ENCODE data around the gene DENND1A.

DENND1A gene

GRCh38 chr9:123390337-123391135 lies 539.4 kb downstream of the DENND1A start:
- Histone ChIP-seq H3K4me1 (ENCODE audit: control insufficient read depth, insufficient read depth, low read length) (no peaks in the 10 kb centered on the region), H3K4me2 (ENCODE audit: low read length) (no peak overlapping the region), H3K9ac (ENCODE audit: low read depth, low read length) (no peak overlapping the region), H3K36me3 (ENCODE audit: insufficient read depth, low read length) (no peaks in the 10 kb centered on the region), H3K27me3 (ENCODE audit: control insufficient read depth, insufficient read depth, low read length) (no peaks in the 10 kb centered on the region), H3K9me3 (replicated peaks; ENCODE audit: low read length) (no peaks in the 10 kb centered on the region), H3K4me3 (ENCODE audit: low read length) (no peak overlapping the region)

DNA sequence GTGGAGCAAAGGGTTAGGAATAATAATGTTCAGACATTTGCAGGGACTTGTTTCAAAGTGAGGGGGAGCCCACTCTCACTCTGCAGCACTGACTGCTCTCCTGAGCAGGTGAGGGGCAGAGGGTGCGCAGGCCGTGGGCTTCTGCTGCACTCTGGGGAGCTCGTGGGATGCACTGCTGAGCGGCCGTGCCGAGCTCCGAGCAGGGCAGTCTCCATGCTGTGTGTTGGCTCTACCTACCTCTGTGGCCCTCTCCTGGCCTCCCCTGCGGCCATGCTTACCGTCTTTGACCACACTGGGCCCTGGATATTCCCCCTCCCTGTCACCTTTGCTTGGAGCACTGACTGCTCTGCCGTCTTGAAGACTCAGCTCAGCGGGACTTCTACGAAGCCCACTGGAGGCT lies 540.2 kb downstream of the DENND1A start:
- no peak overlapping the region for H3K4me3 ChIP-seq (ENCODE audit: low read length)
- H3K9ac ChIP-seq (ENCODE audit: low read depth, low read length), result no peak overlapping the region
- no peaks in the 10 kb centered on the region for H3K27me3 ChIP-seq (ENCODE audit: control insufficient read depth, insufficient read depth, low read length)
- no peaks in the 10 kb centered on the region for H3K9me3 ChIP-seq (replicated peaks; ENCODE audit: low read length)
- no peaks in the 10 kb centered on the region for H3K36me3 ChIP-seq (ENCODE audit: insufficient read depth, low read length)
- H3K4me2 ChIP-seq (ENCODE audit: low read length), result no peak overlapping the region
- no peaks in the 10 kb centered on the region for H3K4me1 ChIP-seq (ENCODE audit: control insufficient read depth, insufficient read depth, low read length)

DNA sequence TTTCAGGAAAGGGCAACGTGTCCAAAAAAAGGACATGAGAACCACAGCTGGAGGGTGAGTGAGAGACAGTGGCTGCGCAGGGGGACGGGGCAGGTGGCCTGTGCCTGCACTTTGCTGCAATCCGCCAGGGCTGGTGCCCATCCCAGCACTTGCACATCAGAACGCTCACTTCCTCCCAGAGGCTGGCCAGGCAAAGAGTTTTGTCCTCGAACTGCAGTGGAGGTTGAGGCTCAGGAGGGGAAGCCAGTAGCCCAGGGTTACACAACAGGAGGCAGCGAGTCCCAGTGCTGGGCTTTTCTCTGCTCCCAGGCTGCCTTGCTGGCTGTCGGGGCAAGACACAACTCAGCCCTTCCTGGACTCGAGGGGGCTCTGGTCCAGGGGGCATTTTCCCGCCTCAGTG lies 540.9 kb downstream of the DENND1A start:
- Histone ChIP-seq H3K36me3 (ENCODE audit: insufficient read depth, low read length) (no peaks in the 10 kb centered on the region), H3K9ac (ENCODE audit: low read depth, low read length) (no peak overlapping the region), H3K4me1 (ENCODE audit: control insufficient read depth, insufficient read depth, low read length) (no peaks in the 10 kb centered on the region), H3K27me3 (ENCODE audit: control insufficient read depth, insufficient read depth, low read length) (no peaks in the 10 kb centered on the region), H3K9me3 (replicated peaks; ENCODE audit: low read length) (no peaks in the 10 kb centered on the region), H3K4me2 (ENCODE audit: low read length) (no peak overlapping the region), H3K4me3 (ENCODE audit: low read length) (no peak overlapping the region)

GRCh38 chr9:123387686-123388085 lies 542.2 kb downstream of the DENND1A start:
- no peak overlapping the region for H3K9ac ChIP-seq (ENCODE audit: low read depth, low read length)
- no peak overlapping the region for H3K4me2 ChIP-seq (ENCODE audit: low read length)
- H3K4me3 ChIP-seq (ENCODE audit: low read length), result no peak overlapping the region
- no peaks in the 10 kb centered on the region for H3K36me3 ChIP-seq (ENCODE audit: insufficient read depth, low read length)
- H3K9me3 ChIP-seq (replicated peaks; ENCODE audit: low read length), result no peaks in the 10 kb centered on the region
- no peaks in the 10 kb centered on the region for H3K4me1 ChIP-seq (ENCODE audit: control insufficient read depth, insufficient read depth, low read length)
- H3K27me3 ChIP-seq (ENCODE audit: control insufficient read depth, insufficient read depth, low read length), result no peaks in the 10 kb centered on the region

DNA sequence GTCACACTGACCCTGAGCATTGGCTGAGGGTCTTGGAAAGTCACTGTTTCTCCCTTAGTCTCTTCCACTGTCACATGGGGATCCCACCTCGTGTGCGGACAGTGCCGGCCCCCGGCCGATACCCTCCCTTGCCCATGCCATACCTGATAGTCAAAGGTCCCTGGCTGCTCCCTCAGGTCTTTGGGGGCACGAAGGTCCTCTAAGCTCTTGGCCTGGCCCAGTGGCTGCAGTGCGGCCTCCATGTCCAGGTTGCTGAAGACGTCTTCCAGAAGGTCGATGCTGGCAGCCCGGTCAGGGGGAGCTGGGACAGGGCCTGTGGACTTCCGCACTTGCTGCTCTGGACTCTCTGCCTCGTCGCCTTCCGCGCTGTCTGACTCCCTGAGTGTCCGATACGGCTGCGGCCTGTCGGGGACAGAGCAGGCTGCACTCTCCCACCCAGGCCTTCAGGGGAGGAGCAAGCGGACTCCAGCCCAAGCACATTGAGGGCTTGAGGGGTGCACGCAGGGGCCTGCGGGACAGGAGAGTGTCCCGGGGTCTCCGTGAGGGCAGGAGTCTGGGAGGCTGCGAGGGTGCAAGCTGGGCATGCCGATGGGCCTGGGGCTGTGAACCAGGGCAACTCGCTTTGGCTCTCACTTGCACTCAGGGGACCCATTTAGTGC lies 546.3 kb downstream of the DENND1A start:
- Histone ChIP-seq H3K27me3 (ENCODE audit: control insufficient read depth, insufficient read depth, low read length) (no peaks in the 10 kb centered on the region), H3K9me3 (replicated peaks; ENCODE audit: low read length) (no peaks in the 10 kb centered on the region), H3K4me3 (ENCODE audit: low read length) (no peak overlapping the region), H3K9ac (ENCODE audit: low read depth, low read length) (no peak overlapping the region), H3K4me1 (ENCODE audit: control insufficient read depth, insufficient read depth, low read length) (no peaks in the 10 kb centered on the region), H3K36me3 (ENCODE audit: insufficient read depth, low read length) (no peaks in the 10 kb centered on the region), H3K4me2 (ENCODE audit: low read length) (no peak overlapping the region)

DNA sequence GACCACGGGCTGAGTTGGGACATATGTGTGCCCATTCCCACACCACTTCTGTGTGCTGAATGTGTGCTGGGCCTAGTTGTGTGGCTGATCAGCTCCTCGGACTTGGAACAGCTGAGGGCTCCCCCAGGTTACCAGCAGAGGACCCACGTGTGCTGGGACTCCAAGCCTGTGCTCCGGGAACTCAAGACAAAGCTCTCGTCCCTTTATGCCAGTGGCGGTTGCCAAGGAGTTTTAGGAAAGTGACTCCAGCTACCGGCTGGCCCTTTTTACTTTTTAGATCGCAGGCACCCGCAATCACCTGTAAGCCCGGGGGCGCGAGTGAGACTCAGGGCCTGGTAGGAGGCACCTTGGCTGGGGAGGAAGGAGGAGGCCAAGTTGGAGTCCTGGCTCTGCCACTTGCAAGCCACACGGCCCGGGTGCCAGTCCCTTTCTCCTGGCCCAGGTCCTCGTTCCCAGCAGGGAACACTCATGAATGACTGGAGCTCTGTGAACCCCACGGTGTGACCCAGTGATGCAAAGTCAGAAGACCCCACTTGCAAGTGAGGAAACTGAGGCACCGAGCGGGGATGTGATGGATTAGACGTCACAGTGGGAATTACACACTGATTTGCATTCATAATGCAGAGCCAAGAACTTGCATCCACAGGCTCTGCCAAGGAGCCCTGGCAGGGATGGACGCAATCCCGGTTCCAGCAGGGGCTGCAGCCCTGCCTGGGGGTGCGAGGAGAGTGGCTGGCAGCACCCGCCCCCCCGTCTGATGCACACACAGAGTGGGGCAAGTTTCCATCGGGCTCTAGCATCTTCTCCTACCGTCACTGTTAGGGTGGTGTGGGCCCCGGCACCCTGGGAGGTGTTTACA lies 547.0 kb downstream of the DENND1A start:
- H3K9me3 ChIP-seq (replicated peaks; ENCODE audit: low read length), result no peaks in the 10 kb centered on the region
- H3K9ac ChIP-seq (ENCODE audit: low read depth, low read length), result no peak overlapping the region
- H3K36me3 ChIP-seq (ENCODE audit: insufficient read depth, low read length), result no peaks in the 10 kb centered on the region
- no peaks in the 10 kb centered on the region for H3K27me3 ChIP-seq (ENCODE audit: control insufficient read depth, insufficient read depth, low read length)
- no peak overlapping the region for H3K4me2 ChIP-seq (ENCODE audit: low read length)
- H3K4me3 ChIP-seq (ENCODE audit: low read length), result no peak overlapping the region
- H3K4me1 ChIP-seq (ENCODE audit: control insufficient read depth, insufficient read depth, low read length), result no peaks in the 10 kb centered on the region

- Histone ChIP-seq H3K36me3 (ENCODE audit: insufficient read depth, low read length) (no peaks in the 10 kb centered on the region), H3K4me1 (ENCODE audit: control insufficient read depth, insufficient read depth, low read length) (no peaks in the 10 kb centered on the region), H3K4me2 (ENCODE audit: low read length) (no peak overlapping the region), H3K9me3 (replicated peaks; ENCODE audit: low read length) (no peaks in the 10 kb centered on the region), H3K4me3 (ENCODE audit: low read length) (no peak overlapping the region), H3K27me3 (ENCODE audit: control insufficient read depth, insufficient read depth, low read length) (no peaks in the 10 kb centered on the region), H3K9ac (ENCODE audit: low read depth, low read length) (no peak overlapping the region)
Observed at GRCh38 chr9:123380852-123381705, 548.8 kb downstream of the DENND1A start.

DNA sequence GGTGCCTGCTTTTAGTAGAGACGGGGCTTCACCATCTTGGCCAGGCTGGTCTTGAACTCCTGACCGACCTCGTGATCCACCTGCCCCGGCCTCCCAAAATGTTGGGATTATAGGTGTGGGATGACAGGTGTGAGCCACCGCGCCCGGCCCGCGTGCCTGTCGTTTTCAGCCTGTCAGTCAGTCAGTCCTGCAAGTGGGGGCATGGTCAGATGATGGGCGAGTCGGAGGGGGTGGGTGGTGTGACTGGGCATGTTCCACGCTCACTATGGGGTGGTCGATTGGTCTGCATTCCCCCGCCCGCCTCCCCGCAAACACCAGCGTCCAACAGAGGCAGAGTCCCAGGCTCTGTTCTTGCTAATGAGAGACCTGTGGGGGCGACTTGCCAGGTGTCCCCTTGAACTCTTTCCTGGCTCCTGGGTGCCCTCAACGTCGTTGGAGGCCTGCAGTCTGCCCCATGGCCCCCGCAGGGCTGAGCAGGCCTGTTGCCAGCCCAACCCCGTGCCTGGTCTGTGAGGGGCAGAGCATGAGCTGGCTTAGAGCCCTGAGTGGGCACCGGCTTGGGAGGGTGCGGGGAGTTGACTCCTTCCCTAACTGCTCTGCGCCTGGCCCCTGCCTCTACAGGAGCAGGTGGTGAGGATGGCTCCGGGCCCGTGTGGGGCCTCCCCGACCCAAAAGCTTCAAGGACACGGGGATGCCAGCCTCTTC lies 550.8 kb downstream of the DENND1A start:
- Histone ChIP-seq H3K4me2 (ENCODE audit: low read length) (no peak overlapping the region), H3K4me1 (ENCODE audit: control insufficient read depth, insufficient read depth, low read length) (no peaks in the 10 kb centered on the region), H3K36me3 (ENCODE audit: insufficient read depth, low read length) (no peaks in the 10 kb centered on the region), H3K9ac (ENCODE audit: low read depth, low read length) (no peak overlapping the region), H3K9me3 (replicated peaks; ENCODE audit: low read length) (no peaks in the 10 kb centered on the region), H3K27me3 (ENCODE audit: control insufficient read depth, insufficient read depth, low read length) (peaks cover 15% of the 10 kb centered on the region), H3K4me3 (ENCODE audit: low read length) (no peak overlapping the region)

- Histone ChIP-seq H3K9ac (ENCODE audit: low read depth, low read length) (no peak overlapping the region), H3K36me3 (ENCODE audit: insufficient read depth, low read length) (no peaks in the 10 kb centered on the region), H3K27me3 (ENCODE audit: control insufficient read depth, insufficient read depth, low read length) (peaks cover 24% of the 10 kb centered on the region)
Observed at GRCh38 chr9:123378025-123378424, 551.9 kb downstream of the DENND1A start.

GRCh38 chr9:123377211-123377971 lies 552.5 kb downstream of the DENND1A start:
- H3K9ac ChIP-seq (ENCODE audit: low read depth, low read length), result no peak overlapping the region
- H3K4me2 ChIP-seq (ENCODE audit: low read length), result no peak overlapping the region
- H3K9me3 ChIP-seq (replicated peaks; ENCODE audit: low read length), result no peaks in the 10 kb centered on the region
- H3K4me3 ChIP-seq (ENCODE audit: low read length), result no peak overlapping the region
- peaks cover 31% of the 10 kb centered on the region for H3K27me3 ChIP-seq (ENCODE audit: control insufficient read depth, insufficient read depth, low read length)
- no peaks in the 10 kb centered on the region for H3K36me3 ChIP-seq (ENCODE audit: insufficient read depth, low read length)
- no peaks in the 10 kb centered on the region for H3K4me1 ChIP-seq (ENCODE audit: control insufficient read depth, insufficient read depth, low read length)

More at GRCh38 chr9:123378025-123378424, 551.9 kb downstream of the DENND1A start:
- H3K4me1 ChIP-seq (ENCODE audit: control insufficient read depth, insufficient read depth, low read length), result no peaks in the 10 kb centered on the region
- H3K9me3 ChIP-seq (replicated peaks; ENCODE audit: low read length), result no peaks in the 10 kb centered on the region
- H3K4me2 ChIP-seq (ENCODE audit: low read length), result no peak overlapping the region
- H3K4me3 ChIP-seq (ENCODE audit: low read length), result no peak overlapping the region

All from skeletal muscle satellite cell (primary cell).